ENCODE measurements around the gene SWAP70.
A peak's percentile ranks its signal among the peaks of the same experiment; 100 is the strongest.
"Not testable (repeated sequence)": the region's sequence is repeated elsewhere in the genome, so short reads cannot be mapped to it uniquely, and the experiment has no call there.

Gene SWAP70

DNA sequence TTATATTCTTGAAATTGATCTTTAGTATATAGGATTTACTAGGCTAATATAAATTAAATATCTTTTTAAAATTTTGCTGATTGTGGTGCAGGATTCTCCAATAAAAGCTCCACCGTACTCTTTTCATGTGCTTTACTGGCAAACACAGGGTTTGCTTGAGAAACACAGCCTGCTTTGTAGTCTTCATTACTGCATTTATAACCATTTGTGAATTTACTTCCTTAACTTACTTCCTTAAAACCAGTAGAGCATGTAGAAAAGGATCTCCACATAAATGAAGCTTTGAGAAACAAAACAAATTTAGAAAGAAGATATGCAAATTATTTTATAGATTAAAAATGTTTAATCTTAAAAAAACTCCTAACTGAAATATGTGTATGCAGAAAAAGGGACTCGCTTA lies 28.8 kb downstream of the SWAP70 start:
- no peak for DNase-seq (ENCODE audit: low spot score)

- no peak for DNase-seq (ENCODE audit: low spot score)
Observed at GRCh38 chr11:9693801-9694553, 30.1 kb downstream of the SWAP70 start.

DNA sequence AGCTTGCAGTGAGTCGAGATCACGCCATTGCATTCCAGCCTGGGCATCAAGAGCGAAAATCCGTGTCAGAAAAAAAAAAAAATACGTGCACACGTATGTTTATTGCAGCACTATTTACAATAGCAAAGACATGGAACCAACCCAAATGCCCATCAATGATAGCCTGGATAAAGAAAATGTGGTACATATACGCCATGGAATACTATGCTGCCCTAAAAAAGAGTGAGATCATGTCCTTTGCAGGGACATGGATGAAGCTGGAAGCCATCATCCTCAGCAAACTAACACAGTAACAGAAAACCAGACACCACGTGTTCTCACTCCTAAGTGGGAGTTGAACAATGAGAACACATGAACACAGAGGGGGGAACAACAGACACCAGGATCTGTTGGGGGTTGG lies 31.4 kb downstream of the SWAP70 start:
- not testable (repeated sequence) for DNase-seq (ENCODE audit: low spot score)

GRCh38 chr11:9697766-9698165 lies 33.9 kb downstream of the SWAP70 start:
- DNase-seq (ENCODE audit: low spot score), result no peak

DNA sequence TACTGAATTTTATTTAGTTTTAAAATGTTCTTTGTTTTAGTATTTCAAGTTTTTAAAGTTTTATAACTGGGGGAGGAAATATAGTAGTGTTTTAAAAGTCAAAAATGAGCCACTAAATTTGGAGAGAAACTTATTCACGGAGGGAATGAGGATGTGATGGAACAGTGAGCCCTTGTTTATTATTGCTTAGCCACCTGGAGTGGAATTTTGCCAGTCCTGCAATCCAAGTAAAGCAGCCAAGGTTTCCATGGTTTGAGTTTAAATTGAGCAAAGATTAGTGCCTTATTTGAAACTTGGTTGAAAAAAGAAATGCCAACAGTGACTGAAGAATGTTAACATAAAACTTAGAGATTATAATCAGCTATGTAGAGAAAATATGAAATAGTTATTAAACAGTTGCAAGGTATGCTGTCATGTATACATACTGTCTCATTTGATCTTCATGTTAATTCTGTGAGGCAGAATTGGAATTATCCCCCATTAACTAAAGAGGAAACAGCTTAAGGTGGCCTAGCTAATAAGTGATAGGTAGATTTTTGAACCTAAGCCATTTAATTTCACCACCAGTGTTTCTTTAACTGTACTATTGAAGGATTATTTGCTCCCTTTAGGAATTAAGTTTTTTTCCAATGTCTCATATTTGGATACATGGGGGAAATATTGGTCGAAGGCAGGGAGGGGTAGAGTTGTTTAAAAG lies 36.4 kb downstream of the SWAP70 start:
- DNase-seq (ENCODE audit: low spot score), result peak; percentile 27

DNA sequence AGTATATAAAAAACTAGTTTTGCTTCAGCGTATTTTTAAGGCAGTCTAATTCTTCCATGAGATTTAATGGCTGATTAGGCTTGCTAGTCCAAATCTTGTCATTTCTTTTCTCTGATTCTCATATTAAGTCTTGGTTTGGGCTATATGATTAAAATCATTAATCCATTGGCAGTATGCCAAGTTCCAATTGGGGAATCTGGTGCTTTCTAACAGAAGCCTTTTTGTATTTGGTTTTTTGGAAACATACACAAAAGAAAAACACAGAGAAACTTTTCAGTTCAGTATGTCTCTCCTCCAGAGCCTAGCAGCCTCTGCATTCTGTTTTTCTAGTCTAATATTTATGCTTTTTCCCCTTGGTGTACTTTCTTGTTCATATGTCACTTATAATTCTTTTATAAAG lies 37.9 kb downstream of the SWAP70 start:
- no peak for DNase-seq (ENCODE audit: low spot score)

- no peak for DNase-seq (ENCODE audit: low spot score)
Observed at GRCh38 chr11:9703280-9703679, 39.4 kb downstream of the SWAP70 start.

DNA sequence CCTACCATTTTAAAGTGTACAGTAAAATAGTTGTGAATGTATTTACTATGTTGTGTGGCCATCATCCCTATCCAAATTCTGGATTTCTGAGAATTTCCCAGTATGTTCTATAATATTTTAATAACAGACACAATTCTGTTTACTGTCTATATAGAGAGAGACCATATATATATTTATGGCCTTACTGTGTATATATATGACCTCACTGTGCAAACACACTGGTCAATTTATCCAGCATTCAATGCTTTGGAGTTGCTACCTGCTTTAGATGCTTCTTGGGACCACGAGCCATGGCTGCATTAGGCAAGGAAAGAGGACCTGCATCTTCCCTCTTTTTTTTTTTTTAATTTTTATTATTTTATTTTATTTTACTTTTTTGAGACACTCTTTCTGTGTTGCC lies 40.2 kb downstream of the SWAP70 start:
- no peak for DNase-seq (ENCODE audit: low spot score)

- DNase-seq (ENCODE audit: low spot score), result no peak
Observed at GRCh38 chr11:9704620-9705019, 40.7 kb downstream of the SWAP70 start.

DNA sequence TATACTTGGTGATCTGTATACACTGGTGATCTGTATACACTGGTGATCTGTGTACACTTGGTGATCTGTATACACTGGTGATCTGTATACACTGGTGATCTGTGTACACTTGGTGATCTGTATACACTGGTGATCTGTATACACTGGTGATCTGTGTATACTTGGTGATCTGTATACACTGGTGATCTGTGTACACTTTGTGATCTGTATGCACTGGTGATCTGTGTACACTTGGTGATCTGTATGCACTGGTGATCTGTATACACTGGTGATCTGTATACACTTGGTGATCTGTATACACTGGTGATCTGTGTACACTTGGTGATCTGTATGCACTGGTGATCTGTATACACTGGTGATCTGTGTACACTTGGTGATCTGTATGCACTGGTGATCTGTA lies 41.5 kb downstream of the SWAP70 start:
- DNase-seq (ENCODE audit: low spot score), result not testable (repeated sequence)

GRCh38 chr11:9708544-9708943 lies 44.7 kb downstream of the SWAP70 start:
- no peak for DNase-seq (ENCODE audit: low spot score)

DNA sequence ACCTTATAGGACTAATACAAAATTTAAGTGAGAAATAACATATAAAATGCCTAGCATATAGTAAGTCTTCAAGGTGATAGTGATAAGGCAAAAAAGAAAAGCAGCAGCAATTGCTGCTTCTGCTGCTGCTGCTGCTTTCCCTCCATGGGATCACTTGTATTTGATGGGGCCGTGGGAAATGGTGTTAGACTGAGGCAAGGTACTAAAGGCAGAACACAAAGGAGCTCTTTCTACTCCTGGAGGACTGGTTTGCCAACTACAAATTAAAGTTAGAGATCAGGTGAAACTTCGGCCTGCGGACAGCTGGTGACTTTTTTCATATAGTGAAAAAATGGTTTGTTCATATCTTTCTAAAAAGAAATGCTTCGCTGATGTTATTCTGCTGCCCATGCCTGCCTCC lies 46.3 kb downstream of the SWAP70 start:
- DNase-seq (ENCODE audit: low spot score), result no peak

DNA sequence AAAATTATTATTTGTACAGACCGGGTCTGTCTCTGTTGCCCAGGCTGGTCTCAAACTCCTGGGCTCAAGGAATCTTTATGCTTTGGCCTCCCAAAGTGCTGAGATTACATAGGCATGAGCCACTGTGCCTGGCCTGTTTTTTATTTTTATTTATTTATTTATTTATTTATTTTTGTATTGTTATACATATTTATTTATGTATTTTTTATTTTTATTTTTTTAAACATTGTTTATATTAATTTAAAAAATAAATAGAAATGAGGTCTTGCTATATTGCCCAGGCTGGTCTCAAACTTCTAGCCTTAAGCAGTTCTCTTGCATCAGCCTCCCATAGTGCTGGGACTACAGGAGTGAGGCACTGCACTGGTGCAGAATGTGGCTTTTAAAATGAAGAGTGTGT lies 47.0 kb downstream of the SWAP70 start:
- no peak for DNase-seq (ENCODE audit: low spot score)

- DNase-seq (ENCODE audit: low spot score), result no peak
Observed at GRCh38 chr11:9711454-9712307, 47.8 kb downstream of the SWAP70 start.

GRCh38 chr11:9714272-9714940 lies 50.5 kb downstream of the SWAP70 start:
- no peak for DNase-seq (ENCODE audit: low spot score)

DNA sequence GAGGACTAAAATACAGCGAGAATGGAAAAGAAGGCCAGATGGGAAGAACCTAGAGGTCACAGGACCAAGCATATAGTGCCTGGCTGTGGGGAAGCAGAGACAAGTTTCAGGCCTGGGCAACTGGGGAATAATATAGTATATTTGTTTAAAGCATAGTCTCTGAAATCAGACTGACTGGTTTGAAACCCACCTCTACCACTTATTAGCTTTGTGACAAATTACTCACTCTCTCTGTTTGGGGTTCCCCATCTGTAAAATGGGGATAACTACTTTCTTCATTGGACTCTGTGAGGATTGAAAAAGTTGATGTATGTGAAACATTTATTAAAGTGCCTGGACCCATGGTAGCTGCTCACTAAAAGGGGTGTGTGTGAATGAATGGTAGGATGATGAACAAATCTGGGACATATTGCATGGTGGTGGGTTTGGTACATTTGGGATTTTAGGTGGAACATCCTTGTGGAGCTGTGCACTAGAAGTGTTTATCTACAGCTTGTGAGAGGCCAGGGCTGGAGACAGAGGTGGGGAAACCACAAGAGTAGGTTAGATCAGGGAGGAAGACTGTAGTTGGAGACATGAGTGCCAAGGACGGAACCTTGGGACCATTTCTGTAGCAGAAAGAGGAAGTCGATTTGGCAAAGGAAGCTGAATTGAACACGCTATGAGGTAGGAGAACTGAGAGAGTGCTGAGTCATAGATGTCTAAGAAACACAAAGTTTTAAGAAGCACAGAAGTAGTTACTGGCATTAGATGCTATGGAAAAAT lies 52.6 kb downstream of the SWAP70 start:
- no peak for DNase-seq (ENCODE audit: low spot score)

GRCh38 chr11:9717040-9717357 lies 53.1 kb downstream of the SWAP70 start:
- DNase-seq (ENCODE audit: low spot score), result no peak

DNA sequence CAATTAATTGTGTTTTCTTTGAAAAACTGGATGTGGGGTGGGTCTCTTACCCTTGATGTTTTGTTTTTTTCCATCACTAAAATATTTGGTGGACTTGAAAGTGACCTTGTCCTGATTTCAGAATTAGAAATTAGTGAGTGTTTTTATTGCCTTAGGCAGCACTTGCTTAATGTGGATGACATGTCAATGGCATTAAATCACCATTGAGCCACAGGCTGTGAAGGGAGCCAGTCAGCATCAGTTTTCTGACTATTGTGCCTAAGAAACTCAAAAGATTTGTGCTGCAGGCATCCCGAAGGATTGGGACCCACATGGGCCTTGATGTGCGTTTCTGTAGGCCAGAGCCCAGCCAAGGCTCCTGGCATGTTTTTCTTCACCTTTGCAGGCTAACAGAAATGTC lies 53.8 kb downstream of the SWAP70 start:
- DNase-seq (ENCODE audit: low spot score), result no peak

DNA sequence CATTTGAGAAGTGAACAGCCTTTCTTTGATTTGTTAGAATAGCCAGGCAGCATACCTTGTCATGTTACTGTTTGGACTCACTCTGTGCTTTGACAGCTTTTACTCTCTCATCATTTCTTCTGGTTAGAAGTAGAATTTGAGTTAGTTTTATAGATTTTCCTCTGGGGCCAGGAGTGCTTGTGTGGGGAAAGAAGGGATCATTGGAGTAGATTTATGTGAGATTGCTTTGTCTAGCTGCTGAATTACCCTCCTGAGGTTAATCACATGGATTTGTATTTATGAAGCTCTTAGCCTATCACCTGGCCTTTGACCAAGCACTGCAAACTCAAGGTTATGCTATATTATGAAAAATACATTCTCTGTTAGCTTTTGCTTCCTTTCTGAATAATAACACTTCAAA lies 54.3 kb downstream of the SWAP70 start:
- DNase-seq (ENCODE audit: low spot score), result no peak

GRCh38 chr11:9719566-9720289 lies 55.9 kb downstream of the SWAP70 start:
- no peak for DNase-seq (ENCODE audit: low spot score)

DNA sequence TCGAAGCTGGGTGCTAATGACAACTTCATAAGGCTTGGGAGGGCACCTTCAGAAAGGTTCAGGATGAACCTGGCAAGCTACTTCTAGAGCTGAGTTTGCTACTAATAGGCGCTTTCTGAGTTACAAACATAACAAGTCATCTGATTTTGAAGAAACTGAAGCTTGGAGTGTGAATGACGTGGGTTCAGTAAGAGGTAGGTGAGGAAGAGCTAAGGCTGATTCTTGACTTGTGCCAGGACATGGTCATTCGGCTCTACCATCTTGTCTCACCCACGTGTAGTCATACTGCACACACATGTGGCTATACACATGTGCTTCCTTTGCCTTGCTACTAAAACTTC lies 56.4 kb downstream of the SWAP70 start:
- DNase-seq (ENCODE audit: low spot score), result no peak

Measured in cerebellar cortex (tissue), 1 donor.